D341Med (cell line): ENCODE results near the gene NOX5.

Source experiments
- DNase-seq: peaks from one replicate; pipeline ENCODE4 v3.0.0; 2012; ENCODE audit warnings: low spot score

NOX5 gene

GRCh38 chr15:69100821-69101220, 86.3 kb downstream of the NOX5 start:
- no peak for DNase-seq

GRCh38 chr15:69104050-69104750, 89.7 kb downstream of the NOX5 start:
- peak; percentile 81 for DNase-seq

- no peak for DNase-seq
Measured at GRCh38 chr15:69105451-69105985, 91.0 kb downstream of the NOX5 start.

GRCh38 chr15:69107025-69107620, 92.6 kb downstream of the NOX5 start:
- no peak for DNase-seq
